Loucy (cell line): Measurements from ENCODE around the gene DRC7.

ENCODE experiments used
- H2AFZ ChIP-seq: fragments of 200-600 bp; sonication (generic); 2 replicates; pipeline ENCODE4 v1.6.0; 2016; ENCODE audit warnings: antibody characterized with exemption, mild to moderate bottlenecking, low read length, moderate library complexity
- H3F3A ChIP-seq: fragments of 200-600 bp; 2 replicates; pipeline ENCODE4 v1.6.0; 2016; ENCODE audit warnings: antibody characterized with exemption, low read depth, mild to moderate bottlenecking
- H3K27me3 ChIP-seq: fragments of 200-600 bp; sonication (generic); 2 replicates; pipeline ENCODE4 v1.6.1; 2014; ENCODE audit warnings: low read length, mild to moderate bottlenecking; ENCODE audit not compliant: insufficient read depth, poor library complexity, severe bottlenecking
- H3K36me3 ChIP-seq: fragments of 200-600 bp; sonication (generic); 2 replicates; pipeline ENCODE4 v1.6.1; 2016; ENCODE audit warnings: low read length; ENCODE audit not compliant: insufficient read depth
- H3K4me1 ChIP-seq: fragments of 200-600 bp; sonication (generic); 2 replicates; pipeline ENCODE4 v1.5.1; 2014; ENCODE audit warnings: low read length, mild to moderate bottlenecking; ENCODE audit not compliant: insufficient read depth, poor library complexity, severe bottlenecking
- H3K4me2 ChIP-seq: fragments of 200-600 bp; sonication (generic); 2 replicates; pipeline ENCODE4 v1.6.0; 2014; ENCODE audit warnings: antibody characterized with exemption, low read length, low read depth, mild to moderate bottlenecking; ENCODE audit not compliant: poor library complexity, severe bottlenecking
- H3K4me3 ChIP-seq: fragments of 200-600 bp; sonication (generic); 2 replicates; pipeline ENCODE4 v1.5.1; 2014; ENCODE audit warnings: low read length, mild to moderate bottlenecking, mixed read lengths; ENCODE audit not compliant: poor library complexity, severe bottlenecking
- H3K79me2 ChIP-seq: fragments of 200-600 bp; sonication (generic); 2 replicates; pipeline ENCODE4 v1.6.1; 2014; ENCODE audit warnings: low read length; ENCODE audit not compliant: insufficient read depth
- H3K9ac ChIP-seq: fragments of 200-600 bp; sonication (generic); 2 replicates; pipeline ENCODE4 v1.6.0; 2014; ENCODE audit warnings: mild to moderate bottlenecking, low read depth, low read length, moderate library complexity; ENCODE audit not compliant: poor library complexity, severe bottlenecking
- H3K9me2 ChIP-seq: fragments of 200-600 bp; sonication (generic); replicated peaks from 2 replicates; pipeline ENCODE4 v1.6.1; 2016; ENCODE audit warnings: low read depth, low read length, mixed read lengths
- H3K9me3 ChIP-seq: fragments of 200-600 bp; sonication (generic); 2 replicates; pipeline ENCODE4 v1.6.1; 2014; ENCODE audit warnings: mild to moderate bottlenecking, antibody characterized with exemption, low read length, low read depth; ENCODE audit not compliant: insufficient read depth
- H4K20me1 ChIP-seq: fragments of 200-600 bp; sonication (generic); 2 replicates; pipeline ENCODE4 v1.6.0; 2014; ENCODE audit warnings: antibody characterized with exemption, low read length, mild to moderate bottlenecking; ENCODE audit not compliant: insufficient read depth, poor library complexity, severe bottlenecking
- CTCF ChIP-seq: fragments of 200-600 bp; sonication (generic); conservative IDR thresholded peaks from 2 replicates; pipeline ENCODE4 v1.5.1; 2014; ENCODE audit warnings: mild to moderate bottlenecking, antibody characterized with exemption, low read length
- EZH2phosphoT487 ChIP-seq: fragments of 200-600 bp; IDR thresholded peaks from 2 replicates; pipeline ENCODE4 v1.6.1; 2018; ENCODE audit warnings: antibody characterized with exemption, mild to moderate bottlenecking, moderate library complexity, borderline replicate concordance

Gene DRC7

GRCh38 chr16:57749101-57749692 is 54.6 kb downstream of the DRC7 start:
- Histone ChIP-seq H3K27me3 (no peaks in the 10 kb centered on the region), H3K9me2 (no peaks in the 10 kb centered on the region), H3K9me3 (no peaks in the 10 kb centered on the region), H3F3A (no peaks in the 10 kb centered on the region), H3K4me1 (no peaks in the 10 kb centered on the region), H3K4me2 (no peak overlapping the region), H3K79me2 (no peaks in the 10 kb centered on the region), H3K4me3 (no peak overlapping the region), H3K9ac (no peak overlapping the region), H2AFZ (no peak overlapping the region), H3K36me3 (peaks cover 17% of the 10 kb centered on the region; the same call in 1 of the 2 replicates), H4K20me1 (no peaks in the 10 kb centered on the region)
- TF ChIP-seq EZH2phosphoT487, result no peak
- no peak for TF ChIP-seq CTCF

GRCh38 chr16:57749856-57750452 is 55.3 kb downstream of the DRC7 start:
- Histone ChIP-seq H3K27me3 (no peaks in the 10 kb centered on the region), H3K36me3 (peaks cover 17% of the 10 kb centered on the region; the same call in 1 of the 2 replicates)

GRCh38 chr16:57750796-57751538 is 56.4 kb downstream of the DRC7 start:
- Histone ChIP-seq H4K20me1 (no peaks in the 10 kb centered on the region), H3K9ac (no peak overlapping the region), H3K36me3 (peaks cover 17% of the 10 kb centered on the region; the same call in 1 of the 2 replicates), H3K4me2 (no peak overlapping the region), H3K27me3 (no peaks in the 10 kb centered on the region), H3K79me2 (no peaks in the 10 kb centered on the region), H3K4me3 (no peak overlapping the region), H2AFZ (no peak overlapping the region), H3K9me2 (no peaks in the 10 kb centered on the region), H3K4me1 (no peaks in the 10 kb centered on the region), H3K9me3 (no peaks in the 10 kb centered on the region), H3F3A (no peaks in the 10 kb centered on the region)
- TF ChIP-seq EZH2phosphoT487 (no peak), CTCF (no peak)

More at GRCh38 chr16:57749856-57750452, 55.3 kb downstream of the DRC7 start:
- H3K9me2 ChIP-seq, result no peaks in the 10 kb centered on the region
- H3F3A ChIP-seq, result no peaks in the 10 kb centered on the region
- no peaks in the 10 kb centered on the region for H3K4me1 ChIP-seq
- H4K20me1 ChIP-seq, result no peaks in the 10 kb centered on the region
- no peaks in the 10 kb centered on the region for H3K79me2 ChIP-seq
- no peak overlapping the region for H2AFZ ChIP-seq
- no peaks in the 10 kb centered on the region for H3K9me3 ChIP-seq
- H3K4me2 ChIP-seq, result no peak overlapping the region
- TF ChIP-seq EZH2phosphoT487 (no peak), CTCF (no peak)
- H3K9ac ChIP-seq, result no peak overlapping the region
- no peak overlapping the region for H3K4me3 ChIP-seq
